ENCODE results near the gene RAMACL. TPM values are rescaled to one million over a fixed set of nuclear protein-coding genes. Genes with fewer than 3 reads are reported as not detected.

Gene RAMACL
- total RNA-seq, 4 donors from 2014 or later, result 0.93 to 2.1 (median 1.5) TPM

DNA sequence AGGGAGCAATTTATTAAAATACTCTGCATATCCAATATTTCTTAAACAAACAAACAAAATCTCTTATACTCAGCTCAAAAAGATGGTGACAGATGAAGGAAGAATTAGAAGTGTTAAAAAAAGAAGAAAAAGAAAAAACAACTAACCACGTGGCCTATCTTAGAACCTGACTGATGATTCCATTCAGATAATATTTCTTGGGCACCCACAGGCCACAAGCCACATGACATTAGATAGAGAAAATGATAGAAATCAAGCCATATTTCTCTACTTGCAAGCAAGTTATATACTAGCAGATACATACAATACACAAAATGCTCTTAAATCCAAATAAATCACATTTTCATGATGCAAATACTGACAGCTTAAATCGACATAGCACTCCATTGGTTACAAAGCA lies 14.5 kb upstream of the RAMACL start:
- no peak for DNase-seq (ENCODE audit: low spot score in 2 of 2)
- WGBS, 2 donors, result 70 to 75% methylated on average over 2 of the region's 2 CpGs
- H3K4me3 ChIP-seq (ENCODE audit: low read depth, poor library complexity, severe bottlenecking), result no peak overlapping the region
- TF ChIP-seq, protein P1, sequence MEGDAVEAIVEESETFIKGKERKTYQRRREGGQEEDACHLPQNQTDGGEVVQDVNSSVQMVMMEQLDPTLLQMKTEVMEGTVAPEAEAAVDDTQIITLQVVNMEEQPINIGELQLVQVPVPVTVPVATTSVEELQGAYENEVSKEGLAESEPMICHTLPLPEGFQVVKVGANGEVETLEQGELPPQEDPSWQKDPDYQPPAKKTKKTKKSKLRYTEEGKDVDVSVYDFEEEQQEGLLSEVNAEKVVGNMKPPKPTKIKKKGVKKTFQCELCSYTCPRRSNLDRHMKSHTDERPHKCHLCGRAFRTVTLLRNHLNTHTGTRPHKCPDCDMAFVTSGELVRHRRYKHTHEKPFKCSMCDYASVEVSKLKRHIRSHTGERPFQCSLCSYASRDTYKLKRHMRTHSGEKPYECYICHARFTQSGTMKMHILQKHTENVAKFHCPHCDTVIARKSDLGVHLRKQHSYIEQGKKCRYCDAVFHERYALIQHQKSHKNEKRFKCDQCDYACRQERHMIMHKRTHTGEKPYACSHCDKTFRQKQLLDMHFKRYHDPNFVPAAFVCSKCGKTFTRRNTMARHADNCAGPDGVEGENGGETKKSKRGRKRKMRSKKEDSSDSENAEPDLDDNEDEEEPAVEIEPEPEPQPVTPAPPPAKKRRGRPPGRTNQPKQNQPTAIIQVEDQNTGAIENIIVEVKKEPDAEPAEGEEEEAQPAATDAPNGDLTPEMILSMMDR (IDR thresholded peaks at IDR 0.05), result no peak
- TF ChIP-seq POLR2A (IDR thresholded peaks at IDR 0.05), result no peak
- intact Hi-C loops (cut with DNase I; ENCODE audit: low total_unique reads), result no loop called here

DNA sequence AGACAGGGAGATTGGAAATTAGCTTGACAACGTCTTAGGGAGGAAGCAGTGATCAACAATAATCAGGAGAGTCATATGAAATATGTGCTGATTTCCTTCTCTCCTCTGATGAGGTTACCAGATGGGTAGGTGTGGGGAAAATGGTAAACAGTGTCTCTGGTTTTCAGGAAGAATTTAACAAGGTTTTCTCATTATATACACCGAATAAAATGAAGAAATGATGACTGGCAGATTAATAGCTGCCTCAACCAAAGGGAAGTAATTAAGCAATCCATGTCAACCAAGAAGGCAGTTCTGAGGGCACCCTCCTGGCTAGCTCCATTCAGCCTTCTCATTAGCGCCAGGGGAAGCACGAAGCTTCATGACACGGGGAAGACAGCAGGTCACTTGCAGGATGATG lies 12.7 kb upstream of the RAMACL start:
- TF ChIP-seq, protein P1 (IDR thresholded peaks at IDR 0.05), result no peak
- no peak for TF ChIP-seq POLR2A (IDR thresholded peaks at IDR 0.05)
- WGBS, 2 donors, result 74 to 76% methylated on average over 5 of the region's 5 CpGs
- no peak overlapping the region for H3K4me3 ChIP-seq (ENCODE audit: low read depth, poor library complexity, severe bottlenecking)
- intact Hi-C loops (cut with DNase I; ENCODE audit: low total_unique reads), result no loop called here
- DNase-seq (ENCODE audit: low spot score in 2 of 2), result peak in 1 of 2 donors; percentile 65

DNA sequence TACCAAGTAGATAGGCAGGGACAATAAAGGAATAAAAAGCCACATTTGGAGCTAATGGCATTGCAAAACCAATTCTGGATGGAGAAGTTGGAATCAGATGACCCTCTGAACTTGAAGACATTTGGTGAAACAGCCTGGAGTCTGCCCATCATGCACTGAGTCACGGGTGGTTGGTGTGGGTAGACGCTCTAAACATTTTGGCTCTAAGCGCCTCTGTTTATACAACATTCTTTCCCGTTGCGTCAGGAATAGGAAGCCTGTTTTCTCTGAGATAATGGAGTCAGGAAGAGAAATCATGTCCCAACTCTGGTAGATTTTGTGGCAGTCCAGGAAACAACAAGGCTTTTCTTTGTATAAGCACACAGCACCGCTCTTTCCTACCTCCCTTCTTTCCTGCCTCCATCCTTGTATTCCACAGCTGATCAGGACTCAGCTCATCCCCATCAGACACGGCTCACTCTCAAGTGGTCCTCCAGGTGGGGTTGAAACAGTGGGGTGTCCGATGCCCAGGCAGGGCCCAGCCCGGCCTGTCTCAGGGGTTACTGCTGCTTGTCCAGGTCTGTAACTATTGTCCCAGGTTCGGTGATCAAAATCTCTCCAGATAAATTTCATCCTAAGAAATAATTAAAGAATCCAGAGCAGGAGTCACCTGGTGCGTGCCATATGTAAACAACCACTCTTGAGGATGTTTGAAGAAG lies 12.1 kb upstream of the RAMACL start:
- intact Hi-C loops (cut with DNase I; ENCODE audit: low total_unique reads), result no loop called here
- TF ChIP-seq, protein P1 (IDR thresholded peaks at IDR 0.05), result no peak
- no peak for TF ChIP-seq POLR2A (IDR thresholded peaks at IDR 0.05)
- DNase-seq (ENCODE audit: low spot score in 2 of 2), result peak; percentile 77 to 88
- H3K4me3 ChIP-seq (ENCODE audit: low read depth, poor library complexity, severe bottlenecking), result no peak overlapping the region
- 71 to 74% methylated on average over 11 of the region's 11 CpGs for WGBS, 2 donors

DNA sequence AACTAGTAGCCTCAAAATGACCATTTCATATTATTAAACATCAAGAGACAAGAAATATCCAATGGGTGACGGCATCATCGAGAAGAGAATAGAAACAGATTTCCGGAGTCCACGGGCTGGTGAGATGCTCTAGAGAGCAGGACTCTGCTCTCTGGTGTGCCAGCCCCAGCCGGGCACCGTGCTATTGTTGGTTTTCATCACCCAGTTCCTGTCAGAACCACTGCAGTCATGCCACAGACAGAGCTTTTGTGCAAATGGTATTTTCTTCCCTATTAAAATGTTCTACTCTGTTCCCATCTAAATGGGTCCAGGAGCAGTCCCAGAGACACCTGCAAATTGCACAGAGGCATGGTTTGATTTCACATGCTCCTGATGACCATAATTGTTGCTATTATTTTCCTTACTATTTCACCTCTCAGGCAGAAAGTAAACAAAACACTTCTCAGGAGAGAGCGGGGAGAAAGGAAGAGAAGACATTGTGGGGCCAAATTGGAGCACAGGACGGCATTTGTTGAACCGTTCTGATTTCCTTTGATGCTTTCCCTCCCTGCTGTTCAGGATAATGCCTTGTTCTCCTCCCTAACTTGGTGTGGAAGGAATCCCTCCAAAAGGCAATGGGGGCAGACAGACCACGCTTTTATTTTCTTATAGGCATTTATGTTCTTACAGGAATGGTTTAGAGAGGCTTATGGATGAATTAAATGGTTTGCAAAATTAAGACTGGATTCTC lies 11.4 kb upstream of the RAMACL start:
- DNase-seq (ENCODE audit: low spot score in 2 of 2), result peak in 1 of 2 donors; percentile 56
- no peak overlapping the region for H3K4me3 ChIP-seq (ENCODE audit: low read depth, poor library complexity, severe bottlenecking)
- WGBS, 2 donors, result 84 to 85% methylated on average over 10 of the region's 10 CpGs
- intact Hi-C loops (cut with DNase I; ENCODE audit: low total_unique reads), result no loop called here
- TF ChIP-seq, protein P1 (IDR thresholded peaks at IDR 0.05), result no peak
- no peak for TF ChIP-seq POLR2A (IDR thresholded peaks at IDR 0.05)

DNA sequence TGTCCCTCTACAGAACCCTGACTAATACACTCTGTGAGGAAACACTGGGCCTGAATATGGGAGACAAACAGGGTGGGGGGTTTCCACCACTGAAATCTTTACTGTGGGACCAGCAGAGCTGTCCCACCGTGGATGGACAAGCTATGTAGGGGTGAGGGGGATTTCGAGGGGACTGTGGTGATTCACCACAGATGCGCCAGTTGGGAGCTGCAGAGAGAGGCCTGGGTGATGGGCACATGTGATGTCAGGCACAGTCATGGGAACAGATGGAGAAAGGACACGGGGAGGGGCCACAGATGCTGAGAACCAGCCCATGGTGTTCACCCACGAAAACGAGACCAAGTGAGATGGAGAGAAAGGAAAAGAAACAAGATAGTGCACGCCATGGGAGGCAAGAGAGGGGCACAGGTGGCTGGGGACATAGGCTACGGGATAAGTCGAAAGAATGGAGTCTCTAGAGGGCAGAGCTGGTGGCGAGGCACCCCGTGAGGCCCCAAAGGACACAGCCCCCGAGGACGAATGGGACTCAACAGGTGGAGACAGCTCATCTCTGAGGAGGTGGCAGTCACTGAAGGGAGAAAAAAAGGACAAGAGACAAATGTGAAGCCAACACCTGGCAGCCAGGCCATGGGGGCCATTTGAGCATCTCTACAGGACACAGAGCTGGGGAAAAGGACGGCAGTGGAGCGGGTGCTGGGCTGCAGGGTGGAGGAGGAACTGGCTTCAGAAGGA lies 10.5 kb upstream of the RAMACL start:
- TF ChIP-seq, protein P1 (IDR thresholded peaks at IDR 0.05), result no peak
- TF ChIP-seq POLR2A (IDR thresholded peaks at IDR 0.05), result no peak
- WGBS, 2 donors, result 88 to 90% methylated on average over 15 of the region's 15 CpGs
- peak in 1 of 2 donors; percentile 76 for DNase-seq (ENCODE audit: low spot score in 2 of 2)
- intact Hi-C loops (cut with DNase I; ENCODE audit: low total_unique reads), result no loop called here
- H3K4me3 ChIP-seq (ENCODE audit: low read depth, poor library complexity, severe bottlenecking), result no peak overlapping the region
